HG03175 (cell line): ENCODE data around the gene SPAM1.
"Not testable (repeated sequence)": the region's sequence is repeated elsewhere in the genome, so short reads cannot be mapped to it uniquely, and the experiment has no call there.

Source experiments
- ATAC-seq: cut with Tn5 transposase; IDR thresholded peaks from one replicate; pipeline ENCODE4 v1.9.1; 2021; ENCODE audit warnings: mild to moderate bottlenecking, moderate library complexity; ENCODE audit not compliant: unreplicated experiment

Gene SPAM1

DNA sequence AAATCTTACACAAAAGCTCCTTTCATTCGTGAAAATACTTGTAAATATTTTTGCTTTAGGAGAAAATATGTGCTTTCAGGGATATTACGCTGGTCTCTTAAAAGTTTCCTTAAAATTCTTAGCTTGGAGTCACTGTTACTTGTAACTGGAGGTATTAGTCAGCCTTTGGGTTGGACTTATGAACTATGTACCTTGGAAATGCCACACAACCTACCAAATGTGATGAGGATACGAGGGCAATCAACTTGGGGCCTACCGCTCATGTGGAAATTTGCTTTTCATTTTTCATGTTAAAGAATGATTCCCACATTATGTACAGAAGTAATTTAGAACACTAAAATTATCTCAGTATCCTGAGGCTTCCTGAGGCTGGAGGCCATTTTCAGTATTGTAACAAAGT lies 23.1 kb downstream of the SPAM1 start:
- no peak for ATAC-seq

- ATAC-seq = no peak
Measured at GRCh38 chr7:123958186-123958703, 33.2 kb downstream of the SPAM1 start.

DNA sequence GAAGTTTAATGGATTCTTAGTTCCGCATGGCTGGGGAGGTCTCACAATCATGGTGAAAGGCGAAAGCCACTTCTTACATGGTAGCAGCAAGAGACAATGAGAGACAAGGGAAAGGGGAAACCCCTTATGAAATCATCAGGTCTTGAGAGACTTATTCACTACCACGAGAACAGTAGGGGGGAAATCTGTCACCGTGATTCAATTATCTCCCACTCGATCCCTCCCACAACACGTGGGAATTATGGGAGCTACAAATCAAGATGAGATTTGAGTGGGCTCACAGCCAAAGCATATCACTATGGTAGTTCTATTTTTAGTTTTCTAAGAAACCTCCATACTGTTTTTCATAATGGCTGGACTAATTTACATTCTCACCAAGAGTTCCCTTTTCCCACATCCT lies 36.7 kb downstream of the SPAM1 start:
- ATAC-seq = no peak

GRCh38 chr7:123966936-123967335 lies 41.9 kb downstream of the SPAM1 start:
- ATAC-seq = no peak

GRCh38 chr7:123972045-123972444 lies 47.0 kb downstream of the SPAM1 start:
- no peak for ATAC-seq

GRCh38 chr7:123972831-123973230 lies 47.8 kb downstream of the SPAM1 start:
- no peak for ATAC-seq

DNA sequence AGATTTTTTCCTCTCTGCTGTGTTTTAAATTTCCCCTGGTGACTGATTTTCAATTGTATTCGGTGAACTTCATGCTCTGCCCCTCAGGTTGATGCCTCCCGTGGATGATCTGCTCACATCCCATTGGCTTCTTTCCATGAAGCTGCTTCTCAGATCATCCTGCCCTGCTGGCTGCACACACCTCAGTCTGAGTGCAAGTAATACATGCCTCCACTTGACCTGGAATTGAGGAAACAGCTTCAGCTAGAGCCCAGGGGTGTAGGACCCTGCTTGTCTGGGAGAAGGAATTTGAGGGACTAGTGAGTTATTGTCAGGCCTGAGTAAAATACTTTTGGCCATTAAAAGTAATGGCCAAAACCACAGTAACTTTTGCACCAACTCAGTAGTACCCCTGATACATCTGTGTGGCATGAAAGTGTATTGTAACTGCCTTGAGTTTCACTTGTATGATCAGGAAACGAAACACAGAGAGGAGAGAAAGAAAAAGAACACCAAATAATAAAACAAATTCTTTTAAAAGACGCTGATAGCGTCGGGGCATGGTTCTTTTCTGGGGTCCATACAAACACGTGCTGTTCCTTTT lies 49.4 kb downstream of the SPAM1 start:
- no peak for ATAC-seq

DNA sequence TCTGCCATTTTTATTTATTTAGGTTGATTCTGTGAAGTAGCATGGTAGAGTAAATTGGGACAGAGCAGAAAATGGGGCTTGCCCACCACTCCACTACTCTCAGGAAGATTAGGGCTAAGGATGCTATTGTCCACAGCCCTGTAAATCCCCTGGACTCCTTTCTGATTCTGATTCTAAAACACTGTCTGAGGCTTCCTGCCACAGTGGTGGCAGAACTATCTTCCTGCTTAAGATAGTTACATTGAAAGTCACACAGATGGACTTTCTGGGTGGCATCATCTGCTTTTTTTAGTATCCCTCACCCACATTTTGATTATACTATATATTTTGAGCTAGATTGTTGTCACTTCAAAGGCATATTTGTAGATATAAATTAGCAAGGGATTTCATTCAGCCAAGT lies 50.0 kb downstream of the SPAM1 start:
- ATAC-seq = no peak

- ATAC-seq = no peak
Measured at GRCh38 chr7:123977081-123977480, 52.0 kb downstream of the SPAM1 start.

GRCh38 chr7:123979876-123980275 lies 54.8 kb downstream of the SPAM1 start:
- no peak for ATAC-seq

GRCh38 chr7:123987445-123987844 lies 62.4 kb downstream of the SPAM1 start:
- no peak for ATAC-seq

DNA sequence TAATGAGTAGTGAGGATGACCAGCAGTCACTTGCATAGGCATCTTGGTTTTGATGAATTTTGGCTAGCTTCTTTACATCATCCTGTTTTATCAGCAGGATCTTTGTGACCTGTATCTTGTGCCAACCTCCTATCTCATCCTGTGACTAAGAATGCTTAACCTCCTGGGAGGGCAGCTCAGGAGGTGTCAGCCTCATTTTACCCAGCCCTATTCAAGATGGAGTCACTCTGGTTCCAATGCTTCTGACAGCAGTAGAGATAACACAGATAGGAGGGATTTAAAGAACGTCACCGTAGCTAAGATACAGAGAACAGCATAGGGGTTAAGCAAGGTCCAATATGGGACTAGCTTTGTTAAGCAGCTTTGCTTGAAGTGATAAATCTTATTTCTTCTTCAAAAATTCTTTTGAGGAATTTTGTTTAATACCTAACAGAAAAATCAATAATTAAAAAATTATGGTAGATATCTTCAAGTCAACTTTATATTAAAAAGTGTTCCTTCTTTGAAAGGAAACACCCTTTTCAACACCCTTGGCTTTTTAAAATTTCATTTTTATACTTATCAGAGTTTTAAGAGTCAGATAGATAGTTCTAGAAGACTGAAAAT lies 68.0 kb downstream of the SPAM1 start:
- ATAC-seq = no peak

GRCh38 chr7:123993996-123994395 lies 69.0 kb downstream of the SPAM1 start:
- no peak for ATAC-seq

- no peak for ATAC-seq
Measured at GRCh38 chr7:123994449-123994848, 69.4 kb downstream of the SPAM1 start.

- ATAC-seq = no peak
Measured at GRCh38 chr7:123995617-123996326, 70.7 kb downstream of the SPAM1 start.

DNA sequence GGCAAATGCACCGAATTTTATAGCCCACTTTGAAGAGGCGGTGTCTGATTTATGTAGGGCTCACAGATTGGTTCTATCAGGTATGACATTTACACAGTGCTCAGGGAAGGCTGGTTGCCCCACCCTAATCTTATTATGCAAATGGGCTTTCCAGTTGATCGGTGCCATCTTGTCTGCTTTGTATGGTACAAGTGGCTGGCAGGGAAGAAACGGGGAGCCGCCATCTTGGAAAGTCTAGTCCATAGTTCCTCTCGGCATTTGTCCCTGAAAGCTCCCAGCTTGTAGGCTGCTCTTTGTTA lies 71.2 kb downstream of the SPAM1 start:
- ATAC-seq = no peak

GRCh38 chr7:123998921-123999320 lies 73.9 kb downstream of the SPAM1 start:
- ATAC-seq = no peak

GRCh38 chr7:123999703-124000102 lies 74.7 kb downstream of the SPAM1 start:
- no peak for ATAC-seq

GRCh38 chr7:124008296-124008695 lies 83.3 kb downstream of the SPAM1 start:
- ATAC-seq = not testable (repeated sequence)

DNA sequence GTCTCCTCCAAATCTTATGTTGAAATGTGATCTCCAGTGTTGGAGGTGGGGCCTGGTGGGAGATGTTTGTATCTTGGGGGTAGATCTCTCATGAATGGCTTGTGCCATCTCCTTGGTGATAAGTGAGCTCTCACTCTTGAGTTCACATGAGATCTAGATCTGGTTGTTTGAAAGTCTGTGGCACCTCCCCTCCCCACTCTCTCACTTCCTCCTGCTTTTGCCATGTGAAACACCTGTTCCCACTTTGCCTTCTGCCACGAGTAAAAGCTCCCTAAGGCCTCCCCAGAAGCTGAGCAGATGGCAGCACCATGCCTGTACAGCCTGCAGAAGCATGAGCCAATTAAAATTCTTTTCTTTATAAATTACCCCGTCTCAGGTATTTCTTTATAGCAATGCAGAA lies 84.3 kb downstream of the SPAM1 start:
- ATAC-seq = no peak
